WERI-Rb-1 (cell line): ENCODE measurements around the gene CPZ.

Experiments
- DNase-seq: peaks from one replicate; pipeline ENCODE4 v3.0.0-alpha.2; 2020
- H3K27ac ChIP-seq: fragments of 250-450 bp; sonication (Bioruptor Pico); 2 replicates; pipeline ENCODE4 v1.5.1; 2020; ENCODE audit warnings: mild to moderate bottlenecking, moderate library complexity
- H3K27me3 ChIP-seq: fragments of 250-450 bp; sonication (Bioruptor Pico); 2 replicates; pipeline ENCODE4 v1.5.1; 2021; ENCODE audit warnings: mild to moderate bottlenecking, low read depth, moderate library complexity; ENCODE audit not compliant: insufficient read depth, severe bottlenecking
- H3K36me3 ChIP-seq: fragments of 250-450 bp; sonication (Bioruptor Pico); 2 replicates; pipeline ENCODE4 v1.5.1; 2020; ENCODE audit warnings: mild to moderate bottlenecking, moderate library complexity
- H3K4me3 ChIP-seq: 2 replicates; pipeline ENCODE4 v1.5.1; 2011; ENCODE audit warnings: low read depth, mild to moderate bottlenecking, control low read depth, low read length
- H3K9me3 ChIP-seq: fragments of 250-450 bp; sonication (Bioruptor Pico); 2 replicates; pipeline ENCODE4 v1.5.1; 2021; ENCODE audit warnings: mild to moderate bottlenecking, moderate library complexity; ENCODE audit not compliant: severe bottlenecking
- CTCF ChIP-seq: IDR thresholded peaks from 2 replicates; pipeline ENCODE4 v1.5.1; 2011; ENCODE audit warnings: low read depth, mild to moderate bottlenecking, control low read depth, inconsistent platforms, low read length

Gene CPZ

GRCh38 chr4:8609824-8610350 is 17.3 kb downstream of the CPZ start:
- Histone ChIP-seq H3K9me3 (no peaks in the 10 kb centered on the region), H3K27me3 (peaks cover 63% of the 10 kb centered on the region), H3K36me3 (no peaks in the 10 kb centered on the region), H3K4me3 (no peak overlapping the region), H3K27ac (no peak overlapping the region)
- TF ChIP-seq CTCF, result no peak
- no peak for DNase-seq

GRCh38 chr4:8610858-8611616 is 18.5 kb downstream of the CPZ start:
- no peak for DNase-seq
- no peaks in the 10 kb centered on the region for H3K9me3 ChIP-seq
- TF ChIP-seq CTCF, result no peak
- no peak overlapping the region for H3K4me3 ChIP-seq
- no peaks in the 10 kb centered on the region for H3K36me3 ChIP-seq
- H3K27ac ChIP-seq, result no peak overlapping the region
- H3K27me3 ChIP-seq, result peaks cover 52% of the 10 kb centered on the region

- no peaks in the 10 kb centered on the region for H3K9me3 ChIP-seq
- no peak overlapping the region for H3K4me3 ChIP-seq
- no peak for DNase-seq
- H3K36me3 ChIP-seq, result no peaks in the 10 kb centered on the region
- no peak for TF ChIP-seq CTCF
- H3K27me3 ChIP-seq, result peaks cover 35% of the 10 kb centered on the region
- no peak overlapping the region for H3K27ac ChIP-seq
Observed at GRCh38 chr4:8612646-8613045, 20.1 kb downstream of the CPZ start.

GRCh38 chr4:8613421-8614364 is 21.1 kb downstream of the CPZ start:
- no peak for DNase-seq
- Histone ChIP-seq H3K27ac (no peak overlapping the region), H3K4me3 (no peak overlapping the region), H3K27me3 (peaks cover 27% of the 10 kb centered on the region), H3K9me3 (no peaks in the 10 kb centered on the region), H3K36me3 (no peaks in the 10 kb centered on the region)
- no peak for TF ChIP-seq CTCF

GRCh38 chr4:8614365-8615193 is 22.0 kb downstream of the CPZ start:
- TF ChIP-seq CTCF, result no peak
- Histone ChIP-seq H3K36me3 (no peaks in the 10 kb centered on the region), H3K9me3 (no peaks in the 10 kb centered on the region), H3K27ac (no peak overlapping the region), H3K27me3 (peaks cover 23% of the 10 kb centered on the region), H3K4me3 (no peak overlapping the region)
- no peak for DNase-seq
